AG10803 (cell line): ENCODE data around the gene COL6A5.
"Not testable (repeated sequence)": the region's sequence is repeated elsewhere in the genome, so short reads cannot be mapped to it uniquely, and the experiment has no call there.

Experiments used
- DNase-seq: peaks from one replicate; pipeline ENCODE4 v3.0.0; 2010; ENCODE audit warnings: low read depth
- H3K4me3 ChIP-seq: 2 replicates; pipeline ENCODE4 v1.5.1; 2011; ENCODE audit warnings: mild to moderate bottlenecking, low read length, control low read depth
- CTCF ChIP-seq: conservative IDR thresholded peaks from 2 replicates; pipeline ENCODE4 v1.5.1; 2011; ENCODE audit warnings: mild to moderate bottlenecking, low read length, control low read depth, inconsistent platforms

The COL6A5 gene

GRCh38 chr3:130404401-130404800, 58.9 kb downstream of the COL6A5 start:
- TF ChIP-seq CTCF, result no peak
- DNase-seq, result no peak
- H3K4me3 ChIP-seq, result no peak overlapping the region

GRCh38 chr3:130405956-130406355, 60.5 kb downstream of the COL6A5 start:
- no peak for TF ChIP-seq CTCF
- no peak overlapping the region for H3K4me3 ChIP-seq
- no peak for DNase-seq

- not testable (repeated sequence) for H3K4me3 ChIP-seq, DNase-seq
These were observed 62.8 kb downstream of the COL6A5 start for GRCh38 chr3:130408253-130408652.

- no peak overlapping the region for H3K4me3 ChIP-seq
- no peak for TF ChIP-seq CTCF
These were observed 65.8 kb downstream of the COL6A5 start for GRCh38 chr3:130411320-130411719.

GRCh38 chr3:130412991-130413560, 67.6 kb downstream of the COL6A5 start:
- H3K4me3 ChIP-seq, result no peak overlapping the region
- DNase-seq, result no peak
- no peak for TF ChIP-seq CTCF

More at GRCh38 chr3:130411320-130411719, 65.8 kb downstream of the COL6A5 start:
- no peak for DNase-seq

- H3K4me3 ChIP-seq, result no peak overlapping the region
- no peak for DNase-seq
- no peak for TF ChIP-seq CTCF
These were observed 69.0 kb downstream of the COL6A5 start for GRCh38 chr3:130414457-130414856.

- DNase-seq, result no peak
- TF ChIP-seq CTCF, result no peak
- H3K4me3 ChIP-seq, result no peak overlapping the region
These were observed 75.0 kb downstream of the COL6A5 start for GRCh38 chr3:130420466-130420865.

- no peak for DNase-seq
- no peak for TF ChIP-seq CTCF
- no peak overlapping the region for H3K4me3 ChIP-seq
These were observed 77.6 kb downstream of the COL6A5 start for GRCh38 chr3:130423064-130423463.
